SK-N-SH treated with all-trans-retinoic acid at 6 μM for 48 hours (cell line): ENCODE results near the gene SMARCD1.

Experiments used
- ATAC-seq: fragments of 200-7000 bp; cut with Tn5 transposase; 3 replicates; pipeline ENCODE4 v1.9.1; 2020; ENCODE audit warnings: mild to moderate bottlenecking, moderate library complexity
- ARNTL ChIP-seq: fragments of 450-650 bp; formaldehyde crosslinking; IDR thresholded peaks from 2 replicates; pipeline ENCODE4 v1.5.0; 2020; ENCODE audit warnings: low read depth, mild to moderate bottlenecking, moderate library complexity, borderline replicate concordance
- BACH2 ChIP-seq: fragments of 250-450 bp; sonication (Bioruptor Pico); IDR thresholded peaks from 2 replicates; pipeline ENCODE4 v1.9.0; 2021; ENCODE audit warnings: mild to moderate bottlenecking, borderline replicate concordance
- CSDC2 ChIP-seq: fragments of 250-450 bp; sonication (Bioruptor Pico); IDR thresholded peaks from 2 replicates; pipeline ENCODE4 v1.5.0; 2020; ENCODE audit warnings: mild to moderate bottlenecking, moderate library complexity
- CSRNP3 ChIP-seq: fragments of 250-450 bp; sonication (Bioruptor Pico); IDR thresholded peaks from 2 replicates; pipeline ENCODE4 v1.5.1; 2021; ENCODE audit warnings: mild to moderate bottlenecking, moderate library complexity
- ESRRG ChIP-seq: fragments of 250-450 bp; sonication (Bioruptor Pico); IDR thresholded peaks from 2 replicates; pipeline ENCODE4 v1.6.1; 2021; ENCODE audit warnings: mild to moderate bottlenecking
- GLIS3 ChIP-seq: fragments of 250-450 bp; sonication (Bioruptor Pico); IDR thresholded peaks from 2 replicates; pipeline ENCODE4 v1.5.0; 2020; ENCODE audit warnings: mild to moderate bottlenecking, moderate library complexity
- ISL1 ChIP-seq: fragments of 250-450 bp; sonication (Bioruptor Pico); IDR thresholded peaks from 2 replicates; pipeline ENCODE4 v2.1.2; 2022; ENCODE audit warnings: mild to moderate bottlenecking, moderate library complexity
- OSR1 ChIP-seq: fragments of 250-450 bp; sonication (Bioruptor Pico); IDR thresholded peaks from 2 replicates; pipeline ENCODE4 v1.8.0; 2022; ENCODE audit warnings: moderate library complexity, mild to moderate bottlenecking, inconsistent platforms
- PATZ1 ChIP-seq: fragments of 250-450 bp; sonication (Bioruptor Pico); IDR thresholded peaks from 2 replicates; pipeline ENCODE4 v1.8.0; 2020; ENCODE audit warnings: mild to moderate bottlenecking, moderate library complexity, borderline replicate concordance
- POU6F1 ChIP-seq: fragments of 250-450 bp; sonication (Bioruptor Pico); IDR thresholded peaks from 2 replicates; pipeline ENCODE4 v1.8.0; 2021; ENCODE audit warnings: low read depth, mild to moderate bottlenecking, moderate library complexity, borderline replicate concordance
- PPARA ChIP-seq: fragments of 250-450 bp; sonication (Bioruptor Pico); IDR thresholded peaks from 2 replicates; pipeline ENCODE4 v1.5.0; 2020; ENCODE audit warnings: mild to moderate bottlenecking, borderline replicate concordance
- RARB ChIP-seq: fragments of 250-450 bp; sonication (Bioruptor Pico); IDR thresholded peaks from 2 replicates; pipeline ENCODE4 v1.8.0; 2021; ENCODE audit warnings: mild to moderate bottlenecking, moderate library complexity
- SNAI2 ChIP-seq: fragments of 250-450 bp; sonication (Bioruptor Pico); IDR thresholded peaks from 2 replicates; pipeline ENCODE4 v1.5.0; 2020; ENCODE audit warnings: mild to moderate bottlenecking, moderate library complexity
- TCF4 ChIP-seq: fragments of 250-450 bp; sonication (Bioruptor Pico); IDR thresholded peaks from 2 replicates; pipeline ENCODE4 v1.8.0; 2021; ENCODE audit warnings: mild to moderate bottlenecking, moderate library complexity, borderline replicate concordance
- TOX ChIP-seq: fragments of 250-450 bp; sonication (Bioruptor Pico); IDR thresholded peaks from 2 replicates; pipeline ENCODE4 v1.8.0; 2021; ENCODE audit warnings: mild to moderate bottlenecking, moderate library complexity, borderline replicate concordance
- TSHZ2 ChIP-seq: fragments of 250-450 bp; sonication (Bioruptor Pico); IDR thresholded peaks from 2 replicates; pipeline ENCODE4 v1.5.0; 2020; ENCODE audit warnings: mild to moderate bottlenecking, moderate library complexity
- ZC3H10 ChIP-seq: fragments of 250-450 bp; sonication (Bioruptor Pico); IDR thresholded peaks from 2 replicates; pipeline ENCODE4 v1.5.1; 2021; ENCODE audit warnings: mild to moderate bottlenecking, moderate library complexity
- ZFP3 ChIP-seq: fragments of 250-450 bp; sonication (Bioruptor Pico); IDR thresholded peaks from 2 replicates; pipeline ENCODE4 v1.5.0; 2020; ENCODE audit warnings: mild to moderate bottlenecking, moderate library complexity
- ZFP30 ChIP-seq: fragments of 450-650 bp; formaldehyde crosslinking; IDR thresholded peaks from 2 replicates; pipeline ENCODE4 v1.5.0; 2022; ENCODE audit warnings: mild to moderate bottlenecking, moderate library complexity
- ZNF565 ChIP-seq: fragments of 450-650 bp; formaldehyde crosslinking; conservative IDR thresholded peaks from 2 replicates; pipeline ENCODE4 v1.5.0; 2020; ENCODE audit warnings: low read depth, mild to moderate bottlenecking, moderate library complexity
- ZNF70 ChIP-seq: fragments of 450-650 bp; formaldehyde crosslinking; IDR thresholded peaks from 2 replicates; pipeline ENCODE4 v1.5.0; 2020; ENCODE audit warnings: mild to moderate bottlenecking, moderate library complexity
- ZNF8 ChIP-seq: fragments of 450-650 bp; formaldehyde crosslinking; IDR thresholded peaks from 2 replicates; pipeline ENCODE4 v1.5.0; 2020; ENCODE audit warnings: mild to moderate bottlenecking, moderate library complexity

Gene SMARCD1

GRCh38 chr12:50084775-50085614 is at the start of gene SMARCD1:
TSS of gene SMARCD1 (plus strand) at chr12:50085342. CDS start at chr12:50085370, 28 bp downstream.
- TF ChIP-seq CSRNP3 (CRISPR knock-in tag) (no peak), CSDC2 (no peak), ZNF70 (no peak), ESRRG (no peak), TSHZ2 (CRISPR knock-in tag) (no peak), TOX (CRISPR knock-in tag) (no peak), ZFP30 (CRISPR knock-in tag) (no peak), RARB (CRISPR knock-in tag) (no peak), TCF4 (CRISPR knock-in tag) (no peak), ISL1 (CRISPR knock-in tag) (no peak), GLIS3 (CRISPR knock-in tag) (no peak), ZC3H10 (no peak), SNAI2 (CRISPR knock-in tag) (no peak), BACH2 (no peak), ARNTL (no peak), OSR1 (no peak), PPARA (CRISPR knock-in tag) (no peak)
- peak; percentile 96 for ATAC-seq

GRCh38 chr12:50038336-50038735 is 46.8 kb upstream of the SMARCD1 start:
- ATAC-seq: no peak
- TF ChIP-seq ISL1 (CRISPR knock-in tag): no peak

GRCh38 chr12:50039151-50039835 is 45.8 kb upstream of the SMARCD1 start:
- ATAC-seq: peak; percentile 98
- TF ChIP-seq TCF4 (CRISPR knock-in tag) (no peak), RARB (CRISPR knock-in tag) (no peak), ZFP30 (CRISPR knock-in tag) (no peak), ZNF8 (CRISPR knock-in tag) (no peak), ZC3H10 (no peak), OSR1 (no peak), CSDC2 (no peak), TOX (CRISPR knock-in tag) (no peak), PATZ1 (CRISPR knock-in tag) (no peak), CSRNP3 (CRISPR knock-in tag) (no peak), ISL1 (CRISPR knock-in tag) (no peak), ZNF565 (no peak), ESRRG (no peak), ZFP3 (CRISPR knock-in tag) (no peak), POU6F1 (CRISPR knock-in tag) (no peak), BACH2 (no peak), TSHZ2 (CRISPR knock-in tag) (no peak), PPARA (CRISPR knock-in tag) (no peak)
